Loucy (cell line): ENCODE measurements around the gene NPW.

Experiments
- H2AFZ ChIP-seq: fragments of 200-600 bp; sonication (generic); 2 replicates; pipeline ENCODE4 v1.6.0; 2016; ENCODE audit warnings: antibody characterized with exemption, mild to moderate bottlenecking, low read length, moderate library complexity
- H3F3A ChIP-seq: fragments of 200-600 bp; 2 replicates; pipeline ENCODE4 v1.6.0; 2016; ENCODE audit warnings: antibody characterized with exemption, low read depth, mild to moderate bottlenecking
- H3K27me3 ChIP-seq: fragments of 200-600 bp; sonication (generic); 2 replicates; pipeline ENCODE4 v1.6.1; 2014; ENCODE audit warnings: low read length, mild to moderate bottlenecking; ENCODE audit not compliant: insufficient read depth, poor library complexity, severe bottlenecking
- H3K36me3 ChIP-seq: fragments of 200-600 bp; sonication (generic); 2 replicates; pipeline ENCODE4 v1.6.1; 2016; ENCODE audit warnings: low read length; ENCODE audit not compliant: insufficient read depth
- H3K4me1 ChIP-seq: fragments of 200-600 bp; sonication (generic); 2 replicates; pipeline ENCODE4 v1.5.1; 2014; ENCODE audit warnings: low read length, mild to moderate bottlenecking; ENCODE audit not compliant: insufficient read depth, poor library complexity, severe bottlenecking
- H3K4me2 ChIP-seq: fragments of 200-600 bp; sonication (generic); 2 replicates; pipeline ENCODE4 v1.6.0; 2014; ENCODE audit warnings: antibody characterized with exemption, low read length, low read depth, mild to moderate bottlenecking; ENCODE audit not compliant: poor library complexity, severe bottlenecking
- H3K4me3 ChIP-seq: fragments of 200-600 bp; sonication (generic); 2 replicates; pipeline ENCODE4 v1.5.1; 2014; ENCODE audit warnings: low read length, mild to moderate bottlenecking, mixed read lengths; ENCODE audit not compliant: poor library complexity, severe bottlenecking
- H3K79me2 ChIP-seq: fragments of 200-600 bp; sonication (generic); 2 replicates; pipeline ENCODE4 v1.6.1; 2014; ENCODE audit warnings: low read length; ENCODE audit not compliant: insufficient read depth
- H3K9ac ChIP-seq: fragments of 200-600 bp; sonication (generic); 2 replicates; pipeline ENCODE4 v1.6.0; 2014; ENCODE audit warnings: mild to moderate bottlenecking, low read depth, low read length, moderate library complexity; ENCODE audit not compliant: poor library complexity, severe bottlenecking
- H3K9me2 ChIP-seq: fragments of 200-600 bp; sonication (generic); replicated peaks from 2 replicates; pipeline ENCODE4 v1.6.1; 2016; ENCODE audit warnings: low read depth, low read length, mixed read lengths
- H3K9me3 ChIP-seq: fragments of 200-600 bp; sonication (generic); 2 replicates; pipeline ENCODE4 v1.6.1; 2014; ENCODE audit warnings: mild to moderate bottlenecking, antibody characterized with exemption, low read length, low read depth; ENCODE audit not compliant: insufficient read depth
- H4K20me1 ChIP-seq: fragments of 200-600 bp; sonication (generic); 2 replicates; pipeline ENCODE4 v1.6.0; 2014; ENCODE audit warnings: antibody characterized with exemption, low read length, mild to moderate bottlenecking; ENCODE audit not compliant: insufficient read depth, poor library complexity, severe bottlenecking
- CTCF ChIP-seq: fragments of 200-600 bp; sonication (generic); conservative IDR thresholded peaks from 2 replicates; pipeline ENCODE4 v1.5.1; 2014; ENCODE audit warnings: mild to moderate bottlenecking, antibody characterized with exemption, low read length
- EZH2phosphoT487 ChIP-seq: fragments of 200-600 bp; IDR thresholded peaks from 2 replicates; pipeline ENCODE4 v1.6.1; 2018; ENCODE audit warnings: antibody characterized with exemption, mild to moderate bottlenecking, moderate library complexity, borderline replicate concordance

The NPW gene

GRCh38 chr16:2028146-2028545 lies 8.6 kb downstream of the NPW start:
- peaks cover 5% of the 10 kb centered on the region for H3K4me1 ChIP-seq
- TF ChIP-seq EZH2phosphoT487, result no peak
- no peak for TF ChIP-seq CTCF
- H4K20me1 ChIP-seq, result no peaks in the 10 kb centered on the region
- no peak overlapping the region for H2AFZ ChIP-seq
- no peak overlapping the region for H3K4me2 ChIP-seq
- H3K4me3 ChIP-seq, result no peak overlapping the region
- no peaks in the 10 kb centered on the region for H3F3A ChIP-seq
- H3K27me3 ChIP-seq, result peaks cover 4% of the 10 kb centered on the region
- no peaks in the 10 kb centered on the region for H3K36me3 ChIP-seq
- no peaks in the 10 kb centered on the region for H3K9me2 ChIP-seq
- no peaks in the 10 kb centered on the region for H3K79me2 ChIP-seq
- H3K9me3 ChIP-seq, result no peaks in the 10 kb centered on the region
- no peak overlapping the region for H3K9ac ChIP-seq

GRCh38 chr16:2028620-2029220 lies 9.1 kb downstream of the NPW start:
- Histone ChIP-seq H3K4me3 (no peak overlapping the region), H2AFZ (no peak overlapping the region), H3K79me2 (no peaks in the 10 kb centered on the region), H3K9me2 (no peaks in the 10 kb centered on the region), H3F3A (no peaks in the 10 kb centered on the region), H3K9me3 (no peaks in the 10 kb centered on the region), H3K4me1 (peaks cover under 1% of the 10 kb centered on the region), H3K36me3 (no peaks in the 10 kb centered on the region), H4K20me1 (no peaks in the 10 kb centered on the region), H3K27me3 (peaks cover 4% of the 10 kb centered on the region), H3K4me2 (no peak overlapping the region), H3K9ac (no peak overlapping the region)
- no peak for TF ChIP-seq CTCF
- no peak for TF ChIP-seq EZH2phosphoT487

GRCh38 chr16:2029350-2029749 lies 9.8 kb downstream of the NPW start:
- H3K9me2 ChIP-seq, result no peaks in the 10 kb centered on the region
- H3K36me3 ChIP-seq, result no peaks in the 10 kb centered on the region
- no peaks in the 10 kb centered on the region for H3K4me1 ChIP-seq
- H3K79me2 ChIP-seq, result no peaks in the 10 kb centered on the region
- H4K20me1 ChIP-seq, result no peaks in the 10 kb centered on the region
- no peak overlapping the region for H3K4me2 ChIP-seq
- no peak for TF ChIP-seq EZH2phosphoT487
- no peaks in the 10 kb centered on the region for H3K9me3 ChIP-seq
- no peaks in the 10 kb centered on the region for H3F3A ChIP-seq
- no peak overlapping the region for H2AFZ ChIP-seq
- H3K4me3 ChIP-seq, result no peak overlapping the region
- peaks cover 4% of the 10 kb centered on the region for H3K27me3 ChIP-seq
- H3K9ac ChIP-seq, result no peak overlapping the region

- Histone ChIP-seq H3K9me3 (no peaks in the 10 kb centered on the region), H3K4me3 (no peak overlapping the region), H2AFZ (no peak overlapping the region), H3K36me3 (no peaks in the 10 kb centered on the region), H3F3A (no peaks in the 10 kb centered on the region), H3K4me1 (no peaks in the 10 kb centered on the region), H3K79me2 (no peaks in the 10 kb centered on the region), H4K20me1 (no peaks in the 10 kb centered on the region), H3K4me2 (no peak overlapping the region), H3K9ac (no peak overlapping the region), H3K27me3 (peaks cover 4% of the 10 kb centered on the region), H3K9me2 (no peaks in the 10 kb centered on the region)
- TF ChIP-seq CTCF, result no peak
- TF ChIP-seq EZH2phosphoT487, result no peak
These were observed 10.5 kb downstream of the NPW start for GRCh38 chr16:2030036-2030435.
